GM12878 (cell line): ENCODE results near the gene SLC25A13. TPM values are rescaled to one million over a fixed set of nuclear protein-coding genes. Genes with fewer than 3 reads are reported as not detected.

Experiments
- BCL3 ChIP-seq: IDR thresholded peaks from 2 replicates; pipeline ENCODE4 v1.6.1; 2011; ENCODE audit warnings: borderline replicate concordance, low read depth, mild to moderate bottlenecking, moderate library complexity, low read length; ENCODE audit not compliant: insufficient read depth, poor library complexity, severe bottlenecking
- GATAD2B ChIP-seq: fragments of 450-650 bp; conservative IDR thresholded peaks from 2 replicates; pipeline ENCODE4 v1.6.1; 2017; ENCODE audit warnings: low read depth, mild to moderate bottlenecking, moderate library complexity
- MTA2 ChIP-seq: fragments of 450-650 bp; IDR thresholded peaks from 2 replicates; pipeline ENCODE4 v1.6.1; 2016; ENCODE audit warnings: low read depth, mild to moderate bottlenecking, moderate library complexity
- polyA plus RNA-seq, 11 experiments: library from polyadenylated mRNA; depleted of rRNA in 4 of 11; unstranded in 6 of 11; stranded (reverse) in 5 of 11; fragments of >200 nt; fragmentation: Nextera tagmentation in 4 of 11; fragmentation: Illumina TruSeq in 1 of 11; extraction: Ambion mirVana in 4 of 11; extraction: Trizol in 1 of 11; gene quantifications; 1 replicate in 1 of 11; 2 replicates in 10 of 11; pipeline versions ENCODE4 v1.2.1 to v1.2.3, GENCODE V29; 2011 to 2016; ENCODE audit warnings: inconsistent platforms in 2 of 11, missing spikeins in 2 of 11, low read depth in 1 of 11
- total RNA-seq, 4 experiments: library from RNA; depleted of rRNA in 3 of 4; stranded (reverse); fragments of >200 nt in 3 of 4; fragmentation: Illumina TruSeq in 1 of 4; extraction: Trizol in 1 of 4; gene quantifications; 2 replicates each; pipeline versions ENCODE4 v1.2.1 to v1.2.3, GENCODE V29; 2013 to 2021
- TF ChIP-seq, protein P1 (sequence below): IDR thresholded peaks from 2 replicates; pipeline ENCODE4 v1.6.1; 2012; ENCODE audit warnings: mild to moderate bottlenecking, low read depth, low read length
- TF ChIP-seq, protein P2 (sequence below): fragments of 450-650 bp; IDR thresholded peaks from 2 replicates; pipeline ENCODE4 v1.6.1; 2017; ENCODE audit warnings: low read depth, mild to moderate bottlenecking, moderate library complexity

Gene SLC25A13
- total and polyA plus RNA-seq, 10 of the 15 experiments (the other 5 are each of a cell fraction or from before 2014, with no cell fraction given): 7.0 to 24.7 (median 18.6) TPM

GRCh38 chr7:96320442-96320841 is 1.5 kb downstream of the SLC25A13 start (continued):
- TF ChIP-seq, protein P1, sequence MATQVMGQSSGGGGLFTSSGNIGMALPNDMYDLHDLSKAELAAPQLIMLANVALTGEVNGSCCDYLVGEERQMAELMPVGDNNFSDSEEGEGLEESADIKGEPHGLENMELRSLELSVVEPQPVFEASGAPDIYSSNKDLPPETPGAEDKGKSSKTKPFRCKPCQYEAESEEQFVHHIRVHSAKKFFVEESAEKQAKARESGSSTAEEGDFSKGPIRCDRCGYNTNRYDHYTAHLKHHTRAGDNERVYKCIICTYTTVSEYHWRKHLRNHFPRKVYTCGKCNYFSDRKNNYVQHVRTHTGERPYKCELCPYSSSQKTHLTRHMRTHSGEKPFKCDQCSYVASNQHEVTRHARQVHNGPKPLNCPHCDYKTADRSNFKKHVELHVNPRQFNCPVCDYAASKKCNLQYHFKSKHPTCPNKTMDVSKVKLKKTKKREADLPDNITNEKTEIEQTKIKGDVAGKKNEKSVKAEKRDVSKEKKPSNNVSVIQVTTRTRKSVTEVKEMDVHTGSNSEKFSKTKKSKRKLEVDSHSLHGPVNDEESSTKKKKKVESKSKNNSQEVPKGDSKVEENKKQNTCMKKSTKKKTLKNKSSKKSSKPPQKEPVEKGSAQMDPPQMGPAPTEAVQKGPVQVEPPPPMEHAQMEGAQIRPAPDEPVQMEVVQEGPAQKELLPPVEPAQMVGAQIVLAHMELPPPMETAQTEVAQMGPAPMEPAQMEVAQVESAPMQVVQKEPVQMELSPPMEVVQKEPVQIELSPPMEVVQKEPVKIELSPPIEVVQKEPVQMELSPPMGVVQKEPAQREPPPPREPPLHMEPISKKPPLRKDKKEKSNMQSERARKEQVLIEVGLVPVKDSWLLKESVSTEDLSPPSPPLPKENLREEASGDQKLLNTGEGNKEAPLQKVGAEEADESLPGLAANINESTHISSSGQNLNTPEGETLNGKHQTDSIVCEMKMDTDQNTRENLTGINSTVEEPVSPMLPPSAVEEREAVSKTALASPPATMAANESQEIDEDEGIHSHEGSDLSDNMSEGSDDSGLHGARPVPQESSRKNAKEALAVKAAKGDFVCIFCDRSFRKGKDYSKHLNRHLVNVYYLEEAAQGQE: no peak
- TF ChIP-seq, protein P2, sequence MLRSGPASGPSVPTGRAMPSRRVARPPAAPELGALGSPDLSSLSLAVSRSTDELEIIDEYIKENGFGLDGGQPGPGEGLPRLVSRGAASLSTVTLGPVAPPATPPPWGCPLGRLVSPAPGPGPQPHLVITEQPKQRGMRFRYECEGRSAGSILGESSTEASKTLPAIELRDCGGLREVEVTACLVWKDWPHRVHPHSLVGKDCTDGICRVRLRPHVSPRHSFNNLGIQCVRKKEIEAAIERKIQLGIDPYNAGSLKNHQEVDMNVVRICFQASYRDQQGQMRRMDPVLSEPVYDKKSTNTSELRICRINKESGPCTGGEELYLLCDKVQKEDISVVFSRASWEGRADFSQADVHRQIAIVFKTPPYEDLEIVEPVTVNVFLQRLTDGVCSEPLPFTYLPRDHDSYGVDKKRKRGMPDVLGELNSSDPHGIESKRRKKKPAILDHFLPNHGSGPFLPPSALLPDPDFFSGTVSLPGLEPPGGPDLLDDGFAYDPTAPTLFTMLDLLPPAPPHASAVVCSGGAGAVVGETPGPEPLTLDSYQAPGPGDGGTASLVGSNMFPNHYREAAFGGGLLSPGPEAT: no peak
- TF ChIP-seq MTA2 (peak; percentile 83), BCL3 (peak; percentile 52), GATAD2B (peak; percentile 38; the same call in 1 of the 2 replicates)
